GM18505 (cell line): ENCODE measurements around the gene CABLES1.
"Not testable (repeated sequence)": the region's sequence is repeated elsewhere in the genome, so short reads cannot be mapped to it uniquely, and the experiment has no call there.

Experiments used
- ATAC-seq: cut with Tn5 transposase; IDR thresholded peaks from one replicate; pipeline ENCODE4 v1.9.1; 2021; ENCODE audit not compliant: unreplicated experiment
- POLR2A ChIP-seq: IDR thresholded peaks from 4 replicates; pipeline ENCODE4 v1.6.1; 2011; ENCODE audit warnings: borderline replicate concordance; ENCODE audit not compliant: insufficient read depth, insufficient read length; ENCODE audit errors: extremely low read depth

The CABLES1 gene

GRCh38 chr18:23134780-23135549 lies at the start of gene CABLES1:
TSS of gene CABLES1 (plus strand) at chr18:23135485. CDS start at chr18:23135763, 278 bp downstream.
- TF ChIP-seq POLR2A = peak; percentile 45
- peak; percentile 14 for ATAC-seq

GRCh38 chr18:23087352-23087751 lies 47.9 kb upstream of the CABLES1 start:
- no peak for TF ChIP-seq POLR2A
- ATAC-seq = no peak

- TF ChIP-seq POLR2A = no peak
- no peak for ATAC-seq
Observed at GRCh38 chr18:23088310-23088709, 47.0 kb upstream of the CABLES1 start.

- ATAC-seq = not testable (repeated sequence)
Observed at GRCh38 chr18:23091017-23091993, 44.0 kb upstream of the CABLES1 start.

GRCh38 chr18:23092121-23092520 lies 43.2 kb upstream of the CABLES1 start:
- no peak for ATAC-seq
- TF ChIP-seq POLR2A = no peak

GRCh38 chr18:23093130-23093529 lies 42.2 kb upstream of the CABLES1 start:
- not testable (repeated sequence) for ATAC-seq

GRCh38 chr18:23093772-23094171 lies 41.5 kb upstream of the CABLES1 start:
- no peak for ATAC-seq
- TF ChIP-seq POLR2A = no peak

GRCh38 chr18:23094411-23095190 lies 40.7 kb upstream of the CABLES1 start:
- no peak for TF ChIP-seq POLR2A
- ATAC-seq = no peak

- no peak for ATAC-seq
Observed at GRCh38 chr18:23095463-23095862, 39.8 kb upstream of the CABLES1 start.

GRCh38 chr18:23097016-23097415 lies 38.3 kb upstream of the CABLES1 start:
- not testable (repeated sequence) for ATAC-seq

More at GRCh38 chr18:23095463-23095862, 39.8 kb upstream of the CABLES1 start:
- TF ChIP-seq POLR2A = no peak

- no peak for ATAC-seq
- no peak for TF ChIP-seq POLR2A
Observed at GRCh38 chr18:23099621-23100020, 35.7 kb upstream of the CABLES1 start.

- TF ChIP-seq POLR2A = no peak
- no peak for ATAC-seq
Observed at GRCh38 chr18:23101861-23102432, 33.3 kb upstream of the CABLES1 start.
